GM23248 (cell line): ENCODE data around the gene ALX3. TPM values are rescaled to one million over a fixed set of nuclear protein-coding genes. Genes with fewer than 3 reads are reported as not detected.

ENCODE experiments used
- DNase-seq: peaks from one replicate; pipeline ENCODE4 v3.0.0-alpha.2; 2015
- H2AFZ ChIP-seq: fragments of 200-600 bp; sonication (generic); 2 replicates; pipeline ENCODE4 v1.6.1; 2016; ENCODE audit warnings: antibody characterized with exemption
- H3F3A ChIP-seq: fragments of 200-600 bp; sonication (generic); 2 replicates; pipeline ENCODE4 v1.6.1; 2016; ENCODE audit warnings: mild to moderate bottlenecking, antibody characterized with exemption, mixed run types; ENCODE audit not compliant: insufficient read depth
- H3K27ac ChIP-seq: fragments of 200-600 bp; sonication (generic); 2 replicates; pipeline ENCODE4 v1.5.1; 2016; ENCODE audit warnings: mild to moderate bottlenecking
- H3K27me3 ChIP-seq: fragments of 200-600 bp; sonication (generic); replicated peaks from 2 replicates; pipeline ENCODE4 v1.6.1; 2016; ENCODE audit warnings: mild to moderate bottlenecking; ENCODE audit not compliant: insufficient read depth
- H3K36me3 ChIP-seq: fragments of 200-600 bp; sonication (generic); 2 replicates; pipeline ENCODE4 v1.6.1; 2016; ENCODE audit warnings: low read depth, mild to moderate bottlenecking
- H3K4me1 ChIP-seq: fragments of 200-600 bp; sonication (generic); 2 replicates; pipeline ENCODE4 v1.6.1; 2016; ENCODE audit warnings: mild to moderate bottlenecking; ENCODE audit not compliant: insufficient read depth
- H3K4me2 ChIP-seq: fragments of 200-600 bp; sonication (generic); one replicate; pipeline ENCODE4 v1.6.1; 2016; ENCODE audit warnings: mild to moderate bottlenecking; ENCODE audit not compliant: unreplicated experiment
- H3K4me3 ChIP-seq: fragments of 200-600 bp; sonication (generic); 2 replicates; pipeline ENCODE4 v1.5.1; 2016; ENCODE audit warnings: mild to moderate bottlenecking
- H3K79me2 ChIP-seq: fragments of 200-600 bp; sonication (generic); 2 replicates; pipeline ENCODE4 v1.6.1; 2016; ENCODE audit warnings: mild to moderate bottlenecking; ENCODE audit not compliant: insufficient read depth
- H3K9ac ChIP-seq: fragments of 200-600 bp; sonication (generic); 2 replicates; pipeline ENCODE4 v1.6.1; 2016; ENCODE audit warnings: mild to moderate bottlenecking
- H3K9me2 ChIP-seq: fragments of 200-600 bp; sonication (generic); 2 replicates; pipeline ENCODE4 v1.6.1; 2016; ENCODE audit warnings: mixed run types, mild to moderate bottlenecking, moderate library complexity; ENCODE audit not compliant: insufficient read depth
- H3K9me3 ChIP-seq: fragments of 200-600 bp; sonication (generic); one replicate; pipeline ENCODE4 v1.6.1; 2017; ENCODE audit warnings: low read depth
- H4K20me1 ChIP-seq: fragments of 200-600 bp; sonication (generic); 2 replicates; pipeline ENCODE4 v1.6.0; 2016; ENCODE audit not compliant: insufficient read depth
- EZH2 ChIP-seq: fragments of 200-600 bp; sonication (generic); IDR thresholded peaks from 2 replicates; pipeline ENCODE4 v1.6.1; 2018; ENCODE audit warnings: antibody characterized with exemption, mild to moderate bottlenecking; ENCODE audit not compliant: insufficient read depth, poor library complexity, severe bottlenecking
- EZH2phosphoT487 ChIP-seq: fragments of 200-600 bp; sonication (generic); IDR thresholded peaks from 2 replicates; pipeline ENCODE4 v1.6.1; 2018; ENCODE audit warnings: antibody characterized with exemption, moderate library complexity, mild to moderate bottlenecking, low read depth; ENCODE audit not compliant: insufficient read depth
- WGBS, 2 experiments: methylation state at CpG; one replicate each; pipeline ENCODE4 v1.1.6; 2015 to 2017; ENCODE audit warnings: low lambda C conversion rate in 2 of 2, low coverage in 1 of 2; ENCODE audit errors: missing lambda C conversion rate in 2 of 2; 5-methylcytosine and 5-hydroxymethylcytosine counted together
- in situ Hi-C: fragments of 300-500 bp; cut with MboI; formaldehyde crosslinking; loops from 2 replicates; pipeline ENCODE4 v1.15.0; 2020
- polyA plus RNA-seq: library from polyadenylated mRNA; unstranded; fragments of >200 nt; fragmentation: Nextera tagmentation; extraction: Ambion mirVana; gene quantifications from 2 replicates; pipeline ENCODE4 v1.2.1, GENCODE V29; 2016
- total RNA-seq: library from RNA; depleted of rRNA; stranded (reverse); fragments of >200 nt; shearing (Covaris generic); gene quantifications from 2 replicates; pipeline ENCODE4 v1.2.3, GENCODE V29; 2014

Gene ALX3
- total and polyA plus RNA-seq, 2 experiments from 2014 or later, result not detected

GRCh38 chr1:110038271-110038670, 32.2 kb downstream of the ALX3 start:
- no peaks in the 10 kb centered on the region for H3K9me3 ChIP-seq
- no peak overlapping the region for H3K9ac ChIP-seq
- H4K20me1 ChIP-seq, result no peaks in the 10 kb centered on the region; the same call in 1 of the 2 replicates
- peaks cover 50% of the 10 kb centered on the region for H3K79me2 ChIP-seq
- peaks cover 47% of the 10 kb centered on the region for H3K36me3 ChIP-seq
- H2AFZ ChIP-seq, result no peak overlapping the region
- no peak overlapping the region for H3K4me3 ChIP-seq
- peaks cover 12% of the 10 kb centered on the region for H3F3A ChIP-seq
- H3K9me2 ChIP-seq, result no peaks in the 10 kb centered on the region
- WGBS, 2 experiments, result 77 to 80% methylated on average over 5 of the region's 5 CpGs
- peaks cover 15% of the 10 kb centered on the region for H3K4me1 ChIP-seq
- no peaks in the 10 kb centered on the region for H3K27me3 ChIP-seq
- no peak for TF ChIP-seq EZH2
- no peak for TF ChIP-seq EZH2phosphoT487
- no peak overlapping the region for H3K27ac ChIP-seq
- no peak for DNase-seq
- no peak overlapping the region for H3K4me2 ChIP-seq
- in situ Hi-C loops, result no loop called here

DNA sequence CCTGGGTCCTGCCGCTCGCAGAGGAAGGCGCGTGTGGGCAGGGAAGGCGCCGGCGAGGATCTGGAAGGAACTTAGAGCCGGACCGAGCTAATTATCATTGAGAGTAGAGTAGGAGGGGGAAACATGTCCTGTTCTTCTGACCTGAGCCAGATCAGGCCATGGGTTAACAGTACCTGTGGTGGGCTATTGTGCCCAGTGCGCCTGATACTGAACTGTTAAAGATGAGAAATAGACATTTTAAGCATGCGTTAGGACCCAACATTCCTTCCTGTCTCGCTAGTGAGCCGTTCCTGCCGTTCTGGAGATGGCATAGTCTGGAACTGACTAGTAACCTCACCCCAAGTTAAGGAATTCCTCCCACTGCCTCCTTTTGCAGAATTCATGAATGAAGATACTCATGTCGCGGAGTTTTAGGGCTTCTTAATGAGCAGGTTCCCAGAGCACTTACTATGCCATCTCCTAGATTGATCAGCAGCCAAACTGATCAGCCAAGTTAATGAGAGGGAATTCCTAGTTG, 35.2 kb downstream of the ALX3 start:
- H3K9me3 ChIP-seq, result no peaks in the 10 kb centered on the region
- H3K27ac ChIP-seq, result peak overlapping the region; percentile 87
- peak overlapping the region; percentile 92 for H3K4me2 ChIP-seq
- WGBS, 2 experiments, result 5 to 10% methylated on average over 14 to 16 of the region's 16 CpGs
- H3K27me3 ChIP-seq, result no peaks in the 10 kb centered on the region
- peaks cover 50% of the 10 kb centered on the region for H3K79me2 ChIP-seq
- in situ Hi-C loops, result no loop called here
- H3K9me2 ChIP-seq, result no peaks in the 10 kb centered on the region
- TF ChIP-seq EZH2phosphoT487 (no peak), EZH2 (no peak)
- H3K36me3 ChIP-seq, result peaks cover 25% of the 10 kb centered on the region
- peak overlapping the region; percentile 95 for H2AFZ ChIP-seq
- H3F3A ChIP-seq, result peaks cover 12% of the 10 kb centered on the region
- H3K4me1 ChIP-seq, result peaks cover 15% of the 10 kb centered on the region
- no peaks in the 10 kb centered on the region; the same call in 1 of the 2 replicates for H4K20me1 ChIP-seq
- peak overlapping the region; percentile 97 for H3K9ac ChIP-seq
- DNase-seq, result peak; percentile 79
- peak overlapping the region; percentile 88 for H3K4me3 ChIP-seq

DNA sequence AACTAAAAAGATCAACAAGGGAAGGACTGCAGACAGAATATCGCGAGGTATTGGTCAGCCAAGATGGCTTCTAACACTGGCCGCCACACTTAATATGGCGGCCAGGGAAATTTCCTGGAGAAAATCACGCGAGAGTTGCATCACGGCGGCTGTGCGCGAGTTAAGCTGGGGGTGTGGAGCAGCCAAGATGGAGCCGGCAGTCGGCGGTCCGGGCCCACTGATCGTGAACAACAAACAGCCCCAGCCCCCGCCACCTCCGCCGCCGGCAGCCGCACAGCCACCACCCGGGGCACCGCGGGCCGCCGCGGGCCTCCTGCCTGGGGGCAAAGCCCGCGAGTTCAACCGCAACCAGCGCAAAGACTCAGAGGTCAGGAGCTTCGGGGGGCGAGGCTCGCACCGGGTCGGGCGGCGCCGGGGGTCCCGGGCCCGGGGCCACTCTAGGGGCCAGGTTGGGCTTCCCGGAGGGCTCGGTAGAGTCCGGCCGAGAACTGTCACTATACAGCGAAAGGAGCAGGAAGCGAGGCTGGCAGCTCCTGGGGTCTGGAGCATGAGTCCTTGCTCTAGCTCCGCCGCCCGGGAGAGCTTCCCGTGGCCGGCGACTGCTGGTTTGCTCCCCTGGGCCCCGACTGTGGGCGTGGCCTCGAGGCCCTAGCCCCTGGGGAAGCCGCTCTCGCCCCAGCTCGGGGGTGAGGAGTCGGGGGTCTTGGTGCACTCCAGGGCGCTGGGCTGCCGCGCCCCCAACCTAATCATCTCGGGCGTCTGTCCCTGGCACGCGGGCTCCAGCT, 35.8 kb downstream of the ALX3 start, which contains the start of gene STRIP1:
Gene STRIP1, plus strand, starts transcription at position 174 of the 785 bp plus-strand sequence. Its CDS starts 14 bp downstream, at position 188.
- H3K27me3 ChIP-seq, result no peaks in the 10 kb centered on the region
- in situ Hi-C loops, result no loop called here

GRCh38 chr1:110034040-110034450, 36.4 kb downstream of the ALX3 start:
- Histone ChIP-seq H3K9ac (peak overlapping the region; percentile 97), H3K27me3 (no peaks in the 10 kb centered on the region), H3K9me2 (no peaks in the 10 kb centered on the region), H3K79me2 (peaks cover 40% of the 10 kb centered on the region), H3F3A (peaks cover 12% of the 10 kb centered on the region), H3K27ac (peak overlapping the region; percentile 87), H2AFZ (peak overlapping the region; percentile 95), H3K4me2 (peak overlapping the region; percentile 91), H3K36me3 (peaks cover 12% of the 10 kb centered on the region), H4K20me1 (no peaks in the 10 kb centered on the region; the same call in 1 of the 2 replicates), H3K4me1 (peaks cover 15% of the 10 kb centered on the region), H3K4me3 (peak overlapping the region; percentile 88), H3K9me3 (no peaks in the 10 kb centered on the region)
- TF ChIP-seq EZH2 (no peak), EZH2phosphoT487 (no peak)
- 9% methylated on average over 4 of the region's 4 CpGs for WGBS, 2 experiments
- no peak for DNase-seq
- in situ Hi-C loops, result no loop called here

More for the DNA sequence above, 35.8 kb downstream of the ALX3 start, which contains the start of gene STRIP1:
- H3K9me2 ChIP-seq, result no peaks in the 10 kb centered on the region
- peak within 1 kb of the TSS; percentile 88 for H3K4me3 ChIP-seq
- H3K79me2 ChIP-seq, result peaks cover 46% of the 10 kb centered on the region
- H3F3A ChIP-seq, result peaks cover 12% of the 10 kb centered on the region
- H3K9ac ChIP-seq, result peak within 1 kb of the TSS; percentile 97
- no peak for TF ChIP-seq EZH2phosphoT487
- no peak for TF ChIP-seq EZH2
- peaks cover 18% of the 10 kb centered on the region for H3K36me3 ChIP-seq
- H3K9me3 ChIP-seq, result no peaks in the 10 kb centered on the region
- peak within 1 kb of the TSS; percentile 87 for H3K27ac ChIP-seq
- 0 to 1% methylated on average over 43 to 62 of the region's 66 CpGs for WGBS, 2 experiments
- H3K4me2 ChIP-seq, result peak within 1 kb of the TSS; percentile 92
- peak; percentile 99 for DNase-seq
- peaks cover 15% of the 10 kb centered on the region for H3K4me1 ChIP-seq
- H4K20me1 ChIP-seq, result no peaks in the 10 kb centered on the region; the same call in 1 of the 2 replicates
- peak within 1 kb of the TSS; percentile 95 for H2AFZ ChIP-seq
